ENCODE results near the gene FGD4. TPM values are rescaled to one million over a fixed set of nuclear protein-coding genes. Genes with fewer than 3 reads are reported as not detected.

FGD4 gene
- total and polyA plus RNA-seq, 2 experiments from 2014 or later, result 1.1 to 3.4 TPM

- TF ChIP-seq EZH2 (IDR thresholded peaks at IDR 0.05; ENCODE audit: insufficient read depth, poor library complexity, severe bottlenecking), result no peak
- no peak for TF ChIP-seq EZH2phosphoT487 (IDR thresholded peaks at IDR 0.05; ENCODE audit: insufficient read depth, low read depth)
- Histone ChIP-seq H3K4me2 (ENCODE audit: unreplicated experiment) (no peak overlapping the region), H3K9me3 (ENCODE audit: low read depth) (no peaks in the 10 kb centered on the region), H3K27ac (no peak overlapping the region), H3K27me3 (replicated peaks; ENCODE audit: insufficient read depth) (no peaks in the 10 kb centered on the region), H2AFZ (no peak overlapping the region), H4K20me1 (ENCODE audit: insufficient read depth) (no peaks in the 10 kb centered on the region), H3K4me3 (no peak overlapping the region), H3K9me2 (ENCODE audit: insufficient read depth) (no peaks in the 10 kb centered on the region), H3K79me2 (ENCODE audit: insufficient read depth) (no peaks in the 10 kb centered on the region), H3K36me3 (ENCODE audit: low read depth) (no peaks in the 10 kb centered on the region), H3K4me1 (ENCODE audit: insufficient read depth) (no peaks in the 10 kb centered on the region), H3F3A (ENCODE audit: insufficient read depth) (no peaks in the 10 kb centered on the region), H3K9ac (no peak overlapping the region)
- in situ Hi-C loops (cut with MboI), result no loop called here
- WGBS, 2 experiments (ENCODE audit: low coverage in 1 of 2, low lambda C conversion rate in 2 of 2, missing lambda C conversion rate in 2 of 2), result 65 to 66% methylated on average over 4 of the region's 4 CpGs
- DNase-seq, result no peak
These were observed 93.9 kb downstream of the FGD4 start for GRCh38 chr12:32493282-32493681.

- H3K36me3 ChIP-seq (ENCODE audit: low read depth), result no peaks in the 10 kb centered on the region
These were observed 95.3 kb downstream of the FGD4 start for GRCh38 chr12:32494656-32495055.

GRCh38 chr12:32496946-32497345 lies 97.6 kb downstream of the FGD4 start:
- Histone ChIP-seq H3K36me3 (ENCODE audit: low read depth) (no peaks in the 10 kb centered on the region), H3K27ac (no peak overlapping the region), H3K9ac (no peak overlapping the region), H3K4me2 (ENCODE audit: unreplicated experiment) (no peak overlapping the region), H3K4me1 (ENCODE audit: insufficient read depth) (peaks cover under 1% of the 10 kb centered on the region; the same call in 1 of the 2 replicates), H3K4me3 (no peak overlapping the region), H3K9me3 (ENCODE audit: low read depth) (no peaks in the 10 kb centered on the region), H2AFZ (no peak overlapping the region), H3K27me3 (replicated peaks; ENCODE audit: insufficient read depth) (no peaks in the 10 kb centered on the region), H3K79me2 (ENCODE audit: insufficient read depth) (no peaks in the 10 kb centered on the region), H3F3A (ENCODE audit: insufficient read depth) (no peaks in the 10 kb centered on the region), H4K20me1 (ENCODE audit: insufficient read depth) (no peaks in the 10 kb centered on the region), H3K9me2 (ENCODE audit: insufficient read depth) (no peaks in the 10 kb centered on the region)
- in situ Hi-C loops (cut with MboI), result no loop called here
- no peak for DNase-seq
- TF ChIP-seq EZH2phosphoT487 (IDR thresholded peaks at IDR 0.05; ENCODE audit: insufficient read depth, low read depth) (no peak), EZH2 (IDR thresholded peaks at IDR 0.05; ENCODE audit: insufficient read depth, poor library complexity, severe bottlenecking) (no peak)

More at GRCh38 chr12:32494656-32495055, 95.3 kb downstream of the FGD4 start:
- Histone ChIP-seq H4K20me1 (ENCODE audit: insufficient read depth) (no peaks in the 10 kb centered on the region), H3K4me2 (ENCODE audit: unreplicated experiment) (no peak overlapping the region), H3K4me1 (ENCODE audit: insufficient read depth) (no peaks in the 10 kb centered on the region), H3K9me2 (ENCODE audit: insufficient read depth) (no peaks in the 10 kb centered on the region), H2AFZ (no peak overlapping the region), H3K27ac (no peak overlapping the region), H3K4me3 (no peak overlapping the region), H3F3A (ENCODE audit: insufficient read depth) (no peaks in the 10 kb centered on the region), H3K27me3 (replicated peaks; ENCODE audit: insufficient read depth) (no peaks in the 10 kb centered on the region), H3K9ac (no peak overlapping the region), H3K79me2 (ENCODE audit: insufficient read depth) (no peaks in the 10 kb centered on the region), H3K9me3 (ENCODE audit: low read depth) (no peaks in the 10 kb centered on the region)
- in situ Hi-C loops (cut with MboI), result no loop called here
- DNase-seq, result no peak
- TF ChIP-seq EZH2phosphoT487 (IDR thresholded peaks at IDR 0.05; ENCODE audit: insufficient read depth, low read depth), result no peak
- no peak for TF ChIP-seq EZH2 (IDR thresholded peaks at IDR 0.05; ENCODE audit: insufficient read depth, poor library complexity, severe bottlenecking)

GRCh38 chr12:32497864-32498263 lies 98.5 kb downstream of the FGD4 start:
- H2AFZ ChIP-seq, result no peak overlapping the region
- 13 to 18% methylated on average over 4 of the region's 4 CpGs for WGBS, 2 experiments (ENCODE audit: low coverage in 1 of 2, low lambda C conversion rate in 2 of 2, missing lambda C conversion rate in 2 of 2)
- TF ChIP-seq EZH2phosphoT487 (IDR thresholded peaks at IDR 0.05; ENCODE audit: insufficient read depth, low read depth), result no peak
- TF ChIP-seq EZH2 (IDR thresholded peaks at IDR 0.05; ENCODE audit: insufficient read depth, poor library complexity, severe bottlenecking), result no peak
- no peak overlapping the region for H3K9ac ChIP-seq
- no peaks in the 10 kb centered on the region for H3F3A ChIP-seq (ENCODE audit: insufficient read depth)
- H3K79me2 ChIP-seq (ENCODE audit: insufficient read depth), result no peaks in the 10 kb centered on the region
- H3K4me2 ChIP-seq (ENCODE audit: unreplicated experiment), result no peak overlapping the region
- H3K36me3 ChIP-seq (ENCODE audit: low read depth), result no peaks in the 10 kb centered on the region
- no peak overlapping the region for H3K4me3 ChIP-seq
- H3K9me2 ChIP-seq (ENCODE audit: insufficient read depth), result no peaks in the 10 kb centered on the region
- no peaks in the 10 kb centered on the region for H4K20me1 ChIP-seq (ENCODE audit: insufficient read depth)
- no peaks in the 10 kb centered on the region for H3K9me3 ChIP-seq (ENCODE audit: low read depth)
- no peaks in the 10 kb centered on the region for H3K27me3 ChIP-seq (replicated peaks; ENCODE audit: insufficient read depth)
- no peak for DNase-seq
- in situ Hi-C loops (cut with MboI), result no loop called here
- no peak overlapping the region for H3K27ac ChIP-seq
- peaks cover 6% of the 10 kb centered on the region for H3K4me1 ChIP-seq (ENCODE audit: insufficient read depth)

GRCh38 chr12:32499048-32499447 lies 99.7 kb downstream of the FGD4 start:
- no peak overlapping the region for H3K9ac ChIP-seq
- TF ChIP-seq EZH2phosphoT487 (IDR thresholded peaks at IDR 0.05; ENCODE audit: insufficient read depth, low read depth) (no peak), EZH2 (IDR thresholded peaks at IDR 0.05; ENCODE audit: insufficient read depth, poor library complexity, severe bottlenecking) (no peak)
- no peaks in the 10 kb centered on the region for H3K36me3 ChIP-seq (ENCODE audit: low read depth)
- H3K9me3 ChIP-seq (ENCODE audit: low read depth), result no peaks in the 10 kb centered on the region
- H2AFZ ChIP-seq, result no peak overlapping the region
- DNase-seq, result peak; percentile 10
- no peaks in the 10 kb centered on the region for H3K9me2 ChIP-seq (ENCODE audit: insufficient read depth)
- no peak overlapping the region for H3K4me2 ChIP-seq (ENCODE audit: unreplicated experiment)
- in situ Hi-C loops (cut with MboI), result no loop called here
- no peaks in the 10 kb centered on the region for H4K20me1 ChIP-seq (ENCODE audit: insufficient read depth)
- 94 to 97% methylated on average over 6 of the region's 6 CpGs for WGBS, 2 experiments (ENCODE audit: low coverage in 1 of 2, low lambda C conversion rate in 2 of 2, missing lambda C conversion rate in 2 of 2)
- no peaks in the 10 kb centered on the region for H3K79me2 ChIP-seq (ENCODE audit: insufficient read depth)
- no peaks in the 10 kb centered on the region for H3F3A ChIP-seq (ENCODE audit: insufficient read depth)
- H3K4me1 ChIP-seq (ENCODE audit: insufficient read depth), result peaks cover 9% of the 10 kb centered on the region
- H3K27ac ChIP-seq, result no peak overlapping the region
- no peak overlapping the region for H3K4me3 ChIP-seq
- no peaks in the 10 kb centered on the region for H3K27me3 ChIP-seq (replicated peaks; ENCODE audit: insufficient read depth)

All from GM23248 (cell line).